ENCODE data around the gene UQCRH. TPM values are rescaled to one million over a fixed set of nuclear protein-coding genes. Genes with fewer than 3 reads are reported as not detected.

The UQCRH gene
- total RNA-seq, 1 donor from 2014 or later: 167 TPM

DNA sequence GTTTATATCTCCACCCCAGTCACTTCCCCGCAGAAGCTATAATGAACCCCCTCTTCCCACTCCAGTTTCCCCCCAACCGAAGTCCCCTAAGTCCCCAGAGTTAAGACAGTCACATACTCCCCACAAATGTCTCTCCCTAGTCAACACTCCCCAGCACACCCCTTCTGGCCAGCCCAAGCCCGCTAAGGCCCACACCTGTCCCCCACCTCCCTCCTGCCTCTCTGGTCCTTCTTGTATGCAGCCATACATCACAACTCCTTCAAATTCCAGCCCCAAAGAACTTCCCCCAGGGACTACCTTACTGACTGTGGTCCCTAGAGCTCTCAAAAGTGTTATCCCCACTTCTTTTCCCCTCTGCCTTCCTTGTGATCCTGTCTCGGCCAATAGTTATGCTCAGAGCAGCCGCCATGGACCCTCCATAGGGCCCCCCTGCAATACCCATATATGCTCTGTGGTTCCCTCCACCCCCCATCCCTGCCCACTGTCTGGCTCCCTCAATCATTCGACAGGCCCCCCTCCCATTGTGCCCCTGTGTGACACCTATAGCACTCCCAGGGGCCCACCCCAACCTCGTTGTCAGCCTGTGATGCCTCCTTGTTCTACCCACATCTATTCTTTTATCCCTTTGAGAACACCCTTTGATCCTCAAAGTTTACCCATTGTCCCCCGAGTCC is 39.3 kb downstream of the UQCRH start:
- TF ChIP-seq, protein P1, sequence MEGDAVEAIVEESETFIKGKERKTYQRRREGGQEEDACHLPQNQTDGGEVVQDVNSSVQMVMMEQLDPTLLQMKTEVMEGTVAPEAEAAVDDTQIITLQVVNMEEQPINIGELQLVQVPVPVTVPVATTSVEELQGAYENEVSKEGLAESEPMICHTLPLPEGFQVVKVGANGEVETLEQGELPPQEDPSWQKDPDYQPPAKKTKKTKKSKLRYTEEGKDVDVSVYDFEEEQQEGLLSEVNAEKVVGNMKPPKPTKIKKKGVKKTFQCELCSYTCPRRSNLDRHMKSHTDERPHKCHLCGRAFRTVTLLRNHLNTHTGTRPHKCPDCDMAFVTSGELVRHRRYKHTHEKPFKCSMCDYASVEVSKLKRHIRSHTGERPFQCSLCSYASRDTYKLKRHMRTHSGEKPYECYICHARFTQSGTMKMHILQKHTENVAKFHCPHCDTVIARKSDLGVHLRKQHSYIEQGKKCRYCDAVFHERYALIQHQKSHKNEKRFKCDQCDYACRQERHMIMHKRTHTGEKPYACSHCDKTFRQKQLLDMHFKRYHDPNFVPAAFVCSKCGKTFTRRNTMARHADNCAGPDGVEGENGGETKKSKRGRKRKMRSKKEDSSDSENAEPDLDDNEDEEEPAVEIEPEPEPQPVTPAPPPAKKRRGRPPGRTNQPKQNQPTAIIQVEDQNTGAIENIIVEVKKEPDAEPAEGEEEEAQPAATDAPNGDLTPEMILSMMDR (IDR thresholded peaks at IDR 0.05): no peak
- H3K9me3 Mint-ChIP-seq (ENCODE audit: low read depth): no peaks in the 10 kb centered on the region
- H3K27ac Mint-ChIP-seq (ENCODE audit: unreplicated experiment): peak overlapping the region; percentile 100
- H3K4me3 Mint-ChIP-seq (ENCODE audit: unreplicated experiment): peak overlapping the region; percentile 100
- no peaks in the 10 kb centered on the region for H3K27me3 Mint-ChIP-seq (ENCODE audit: low read depth)
- DNase-seq (ENCODE audit: low spot score): no peak
- H3K36me3 Mint-ChIP-seq (ENCODE audit: low read depth): peaks cover 9% of the 10 kb centered on the region
- H3K4me1 Mint-ChIP-seq (ENCODE audit: low read depth): peaks cover 47% of the 10 kb centered on the region

DNA sequence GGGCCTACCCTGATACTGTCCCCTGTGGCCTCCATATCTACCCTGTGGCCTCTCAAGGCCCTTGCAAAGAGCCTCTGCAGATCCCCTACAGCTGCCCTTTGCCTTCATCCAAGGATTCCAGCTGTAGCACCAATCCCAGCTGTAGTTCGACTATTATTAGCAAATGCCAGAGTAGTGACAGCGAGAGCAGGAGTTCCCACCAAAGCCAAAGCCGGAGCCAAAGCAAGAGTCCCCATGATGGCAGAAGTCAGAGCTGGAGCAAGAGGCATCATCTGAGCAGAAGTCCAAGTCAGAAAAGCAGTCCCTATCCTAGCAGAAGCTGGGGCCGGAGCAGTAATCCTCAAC is 39.8 kb downstream of the UQCRH start:
- Mint-ChIP-seq H3K4me3 (ENCODE audit: unreplicated experiment) (no peak overlapping the region), H3K27ac (ENCODE audit: unreplicated experiment) (peak overlapping the region; percentile 32)

DNA sequence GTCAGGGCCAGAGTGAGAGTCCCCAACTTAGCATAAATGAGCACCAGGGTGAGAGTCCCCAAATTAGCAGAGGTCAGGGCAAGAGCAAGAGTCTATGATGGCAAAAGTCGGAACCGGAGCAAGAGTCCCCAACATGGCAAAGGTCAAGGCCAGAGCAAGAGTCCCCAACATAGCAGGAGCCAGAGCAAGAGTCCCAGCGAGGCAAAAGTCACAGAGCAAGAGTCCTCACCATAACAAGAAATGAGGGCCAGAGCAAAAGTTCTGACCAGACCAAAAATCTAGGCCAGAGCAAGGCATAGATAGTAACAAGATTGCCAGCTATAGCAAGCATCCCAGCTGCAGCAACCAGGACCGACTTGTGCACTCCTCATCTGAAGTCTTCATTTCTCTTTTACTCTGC is 40.2 kb downstream of the UQCRH start:
- Mint-ChIP-seq H3K36me3 (ENCODE audit: low read depth) (peaks cover 9% of the 10 kb centered on the region), H3K9me3 (ENCODE audit: low read depth) (no peaks in the 10 kb centered on the region), H3K4me1 (ENCODE audit: low read depth) (peaks cover 50% of the 10 kb centered on the region), H3K4me3 (ENCODE audit: unreplicated experiment) (no peak overlapping the region), H3K27me3 (ENCODE audit: low read depth) (no peaks in the 10 kb centered on the region), H3K27ac (ENCODE audit: unreplicated experiment) (peak overlapping the region; percentile 32)
- DNase-seq (ENCODE audit: low spot score): no peak
- TF ChIP-seq, protein P1 (IDR thresholded peaks at IDR 0.05): no peak

More for the DNA sequence above, 39.8 kb downstream of the UQCRH start:
- DNase-seq (ENCODE audit: low spot score): no peak
- no peaks in the 10 kb centered on the region for H3K27me3 Mint-ChIP-seq (ENCODE audit: low read depth)
- no peaks in the 10 kb centered on the region for H3K9me3 Mint-ChIP-seq (ENCODE audit: low read depth)
- TF ChIP-seq, protein P1 (IDR thresholded peaks at IDR 0.05): no peak
- peaks cover 9% of the 10 kb centered on the region for H3K36me3 Mint-ChIP-seq (ENCODE audit: low read depth)
- H3K4me1 Mint-ChIP-seq (ENCODE audit: low read depth): peaks cover 52% of the 10 kb centered on the region

DNA sequence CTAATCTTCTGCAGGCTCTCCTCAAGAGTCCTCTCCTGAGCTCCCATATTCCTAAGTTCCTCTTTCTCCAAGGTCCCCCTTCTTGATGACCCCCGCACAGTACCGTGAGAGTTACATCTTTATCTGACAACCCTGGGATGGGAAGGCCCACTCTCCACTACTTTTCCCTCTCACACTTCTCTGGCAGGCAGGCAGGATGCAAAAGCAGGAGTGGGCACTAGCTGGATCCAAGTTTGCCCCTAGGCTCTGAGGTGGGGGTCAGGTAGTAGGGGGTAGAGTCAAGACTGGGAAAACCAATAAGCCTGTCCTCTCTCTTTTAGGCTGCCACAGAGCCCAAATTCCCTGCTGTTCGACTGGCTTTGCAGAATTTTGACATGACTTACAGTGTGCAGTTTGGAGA is 41.0 kb downstream of the UQCRH start:
- H3K27ac Mint-ChIP-seq (ENCODE audit: unreplicated experiment): peak overlapping the region; percentile 41
- H3K27me3 Mint-ChIP-seq (ENCODE audit: low read depth): no peaks in the 10 kb centered on the region
- no peak for DNase-seq (ENCODE audit: low spot score)
- no peak overlapping the region for H3K4me3 Mint-ChIP-seq (ENCODE audit: unreplicated experiment)
- no peaks in the 10 kb centered on the region for H3K9me3 Mint-ChIP-seq (ENCODE audit: low read depth)
- peaks cover 11% of the 10 kb centered on the region for H3K36me3 Mint-ChIP-seq (ENCODE audit: low read depth)
- TF ChIP-seq, protein P1 (IDR thresholded peaks at IDR 0.05): no peak
- peaks cover 43% of the 10 kb centered on the region for H3K4me1 Mint-ChIP-seq (ENCODE audit: low read depth)

DNA sequence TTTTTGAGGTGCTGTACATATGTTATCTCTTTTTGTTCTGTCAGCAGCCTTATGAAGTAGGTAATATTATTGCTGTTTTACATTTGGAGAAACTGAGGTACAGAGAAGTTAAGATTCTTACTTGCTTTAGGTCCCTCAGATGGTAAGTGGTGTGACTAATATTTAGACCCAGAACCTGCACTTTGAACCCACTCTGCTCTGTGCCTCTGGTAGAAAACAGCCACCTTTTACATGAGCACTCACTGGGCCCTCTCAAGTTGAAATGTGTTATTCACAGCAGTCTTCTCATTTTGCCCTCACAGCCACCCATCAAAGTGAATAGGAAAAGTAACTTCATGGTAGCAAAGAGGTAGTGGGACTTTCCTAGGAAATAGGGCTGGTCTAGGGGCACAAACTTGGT is 41.8 kb downstream of the UQCRH start:
- Mint-ChIP-seq H3K4me3 (ENCODE audit: unreplicated experiment) (no peak overlapping the region), H3K27ac (ENCODE audit: unreplicated experiment) (no peak overlapping the region), H3K9me3 (ENCODE audit: low read depth) (no peaks in the 10 kb centered on the region), H3K4me1 (ENCODE audit: low read depth) (peaks cover 39% of the 10 kb centered on the region), H3K27me3 (ENCODE audit: low read depth) (no peaks in the 10 kb centered on the region), H3K36me3 (ENCODE audit: low read depth) (peaks cover 16% of the 10 kb centered on the region)
- no peak for DNase-seq (ENCODE audit: low spot score)
- TF ChIP-seq, protein P1 (IDR thresholded peaks at IDR 0.05): no peak

Measured in chondrocyte (in vitro differentiated cells).